H54 (cell line): ENCODE results near the gene BID.
A peak's percentile ranks its signal among the peaks of the same experiment; 100 is the strongest.

ENCODE experiments used
- DNase-seq: peaks from one replicate; pipeline ENCODE4 v3.0.0; 2011; ENCODE audit warnings: low spot score, mixed read lengths; ENCODE audit not compliant: insufficient read length
- FAIRE-seq: peaks from 3 replicates; lab custom pipeline; 2011; peaks lifted over from hg19 to GRCh38; lab: Jason Lieb, UNC
- POLR2A ChIP-seq: IDR thresholded peaks from 2 replicates; pipeline ENCODE4 v1.6.1; 2011; ENCODE audit warnings: low read depth, mild to moderate bottlenecking, low read length

Gene BID

GRCh38 chr22:17774206-17774925, at the start of gene BID:
TSS of gene BID (minus strand) at chr22:17774469. CDS start at chr22:17750116, 24,353 bp downstream.
- no peak for FAIRE-seq
- peak; percentile 35 for DNase-seq
- peak; percentile 49; the same call in 1 of the 2 replicates for TF ChIP-seq POLR2A

- FAIRE-seq, result no peak
- no peak for DNase-seq
Observed at GRCh38 chr22:17823964-17824363, 49.7 kb upstream of the BID start.

GRCh38 chr22:17823226-17823625, 49.0 kb upstream of the BID start:
- DNase-seq, result no peak
- no peak for TF ChIP-seq POLR2A
- FAIRE-seq, result no peak

More at GRCh38 chr22:17823964-17824363, 49.7 kb upstream of the BID start:
- TF ChIP-seq POLR2A, result no peak

GRCh38 chr22:17822087-17822486, 47.8 kb upstream of the BID start:
- TF ChIP-seq POLR2A, result no peak
- FAIRE-seq (no peak), DNase-seq (no peak)

- DNase-seq (no peak), FAIRE-seq (no peak)
- TF ChIP-seq POLR2A, result no peak
Observed at GRCh38 chr22:17820879-17821439, 46.7 kb upstream of the BID start.

- TF ChIP-seq POLR2A, result no peak
- FAIRE-seq, result no peak
- no peak for DNase-seq
Observed at GRCh38 chr22:17818649-17819048, 44.4 kb upstream of the BID start.

GRCh38 chr22:17818180-17818579, 43.9 kb upstream of the BID start:
- no peak for FAIRE-seq
- DNase-seq, result no peak
- TF ChIP-seq POLR2A, result no peak

GRCh38 chr22:17817511-17818065, 43.3 kb upstream of the BID start:
- FAIRE-seq, result no peak

GRCh38 chr22:17817079-17817478, 42.8 kb upstream of the BID start:
- TF ChIP-seq POLR2A, result no peak
- FAIRE-seq, result no peak

More at GRCh38 chr22:17817511-17818065, 43.3 kb upstream of the BID start:
- no peak for DNase-seq
- no peak for TF ChIP-seq POLR2A

GRCh38 chr22:17816649-17817048, 42.4 kb upstream of the BID start:
- DNase-seq, result no peak
- no peak for FAIRE-seq
- no peak for TF ChIP-seq POLR2A

More at GRCh38 chr22:17817079-17817478, 42.8 kb upstream of the BID start:
- DNase-seq, result no peak

- FAIRE-seq, result no peak
- no peak for DNase-seq
Observed at GRCh38 chr22:17815703-17816254, 41.5 kb upstream of the BID start.

GRCh38 chr22:17814830-17815229, 40.6 kb upstream of the BID start:
- DNase-seq (no peak), FAIRE-seq (no peak)
- TF ChIP-seq POLR2A, result no peak

More at GRCh38 chr22:17815703-17816254, 41.5 kb upstream of the BID start:
- TF ChIP-seq POLR2A, result no peak

GRCh38 chr22:17814084-17814483, 39.8 kb upstream of the BID start:
- FAIRE-seq, result no peak
- no peak for TF ChIP-seq POLR2A
- DNase-seq, result no peak

GRCh38 chr22:17811119-17811518, 36.9 kb upstream of the BID start:
- no peak for DNase-seq
- TF ChIP-seq POLR2A, result no peak
- no peak for FAIRE-seq
